Lung (tissue), 12 donors: ENCODE data around the gene MSMB. TPM values are rescaled to one million over a fixed set of nuclear protein-coding genes. Genes with fewer than 3 reads are reported as not detected.

ENCODE experiments used
- ATAC-seq: fragments of 200-7000 bp; cut with Tn5 transposase; one replicate; pipeline ENCODE4 v1.9.1; 2020; ENCODE audit warnings: moderate number of reproducible peaks; ENCODE audit not compliant: insufficient read depth, low FRiP score
- DNase-seq, 3 donors: peaks; one replicate each; pipeline ENCODE4 v3.0.0-alpha.2; 2013 to 2017
- H3K27ac ChIP-seq, 2 donors: one replicate each; pipeline ENCODE4 v1.5.1; 2013; ENCODE audit warnings: mild to moderate bottlenecking in 2 of 2, moderate library complexity in 2 of 2, control low read depth in 1 of 2, inconsistent platforms in 1 of 2, low read depth in 1 of 2, low read length in 1 of 2
- H3K27me3 ChIP-seq, 3 donors: one replicate each; pipeline ENCODE4 v1.5.1; 2013; ENCODE audit warnings: low read length in 2 of 3; ENCODE audit not compliant: control insufficient read depth in 3 of 3, insufficient read depth in 3 of 3
- H3K36me3 ChIP-seq, 4 donors: one replicate each; pipeline ENCODE4 v1.5.1; 2013; ENCODE audit warnings: low read length in 4 of 4, mild to moderate bottlenecking in 1 of 4, moderate library complexity in 1 of 4; ENCODE audit not compliant: control insufficient read depth in 4 of 4, insufficient read depth in 4 of 4
- H3K4me1 ChIP-seq, 5 donors: one replicate each; pipeline ENCODE4 v1.5.1; 2013; ENCODE audit warnings: low read length in 5 of 5, mild to moderate bottlenecking in 2 of 5, moderate library complexity in 1 of 5; ENCODE audit not compliant: control insufficient read depth in 5 of 5, insufficient read depth in 5 of 5
- H3K4me3 ChIP-seq: one replicate; pipeline ENCODE4 v1.5.1; 2013; ENCODE audit warnings: mild to moderate bottlenecking, control low read depth, moderate library complexity
- H3K9ac ChIP-seq, 2 donors: one replicate each; pipeline ENCODE4 v1.5.1; 2013; ENCODE audit warnings: low read length in 2 of 2, control low read depth in 1 of 2; ENCODE audit not compliant: insufficient read depth in 1 of 2
- H3K9me3 ChIP-seq, 4 donors: one replicate each; pipeline ENCODE4 v1.5.1; 2013; ENCODE audit warnings: low read length in 3 of 4, mild to moderate bottlenecking in 1 of 4, moderate library complexity in 1 of 4; ENCODE audit not compliant: control insufficient read depth in 4 of 4, insufficient read depth in 3 of 4
- WGBS, 2 donors: extraction: QIAGEN DNeasy Blood & Tissue Kit; methylation state at CpG; one replicate each; pipeline ENCODE4 v1.1.7; 2013; 5-methylcytosine and 5-hydroxymethylcytosine counted together
- polyA plus RNA-seq, 2 donors: library from polyadenylated mRNA; stranded (reverse); fragments of 200-250 nt; gene quantifications; one replicate each; pipeline ENCODE4 v1.2.1, GENCODE V29; 2013
- total RNA-seq, 2 donors: library from RNA; depleted of rRNA in 1 of 2; stranded (reverse); fragments of >200 nt in 1 of 2; gene quantifications; one replicate each; pipeline ENCODE4 v1.2.1, GENCODE V29; 2014 to 2021
- TF ChIP-seq, protein P1 (sequence below): IDR thresholded peaks from 2 replicates; pipeline ENCODE4 v1.5.1; 2012; ENCODE audit warnings: mild to moderate bottlenecking; ENCODE audit errors: control extremely low read depth, extremely low read depth
- donor health status: control.
- donor health status: control.
- donor health status: Bipolar disorder and iron deficiency.
- donor health status: healthy.
- donor health status: DM: yes; HTN: yes; CAD: no.

MSMB gene
- total and polyA plus RNA-seq, 4 donors, result 0.64 to 62.7 (median 18.5) TPM; not detected in 1

DNA sequence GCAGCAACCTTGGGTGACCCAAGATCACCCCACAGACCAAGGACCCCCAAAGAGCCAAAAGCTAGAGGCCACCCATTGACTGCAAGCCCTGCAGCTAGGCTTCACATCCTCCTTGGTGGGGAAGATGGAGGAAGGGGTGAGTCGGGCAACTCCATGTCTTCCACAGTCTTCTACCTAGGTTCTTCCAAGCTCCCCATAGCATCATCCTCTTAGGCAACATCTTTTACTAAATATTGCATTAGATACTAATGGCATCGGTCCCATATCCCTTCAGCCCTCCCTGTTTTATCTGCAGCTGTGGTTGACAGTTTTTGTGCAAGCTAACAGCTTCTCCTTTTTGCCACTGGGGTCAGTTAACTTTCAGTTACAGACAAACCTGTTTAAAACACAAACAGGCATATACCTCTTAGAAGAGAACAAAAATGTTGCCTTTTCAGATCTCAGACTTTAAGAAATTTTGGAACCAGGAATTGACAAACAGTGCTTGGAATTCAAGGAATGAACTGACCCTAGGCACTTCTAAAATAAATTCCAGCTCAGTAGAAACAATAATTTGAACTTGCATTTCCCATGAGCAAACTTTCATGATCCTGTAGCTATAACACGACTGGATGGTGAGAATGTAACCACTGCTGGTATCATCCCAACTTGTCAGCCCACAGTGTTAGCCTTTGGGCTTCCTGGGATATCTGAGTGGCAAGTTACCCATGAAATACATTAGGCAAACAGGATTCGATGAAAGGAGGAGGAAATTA is 33.9 kb upstream of the MSMB start:
- no peaks in the 10 kb centered on the region for H3K4me1 ChIP-seq
- 22 to 48% methylated on average over 4 of the region's 4 CpGs for WGBS, 2 donors
- H3K9me3 ChIP-seq, result no peaks in the 10 kb centered on the region
- no peak overlapping the region for H3K27ac ChIP-seq
- DNase-seq (no peak), ATAC-seq (no peak)
- H3K4me3 ChIP-seq, result no peak overlapping the region
- no peaks in the 10 kb centered on the region for H3K27me3 ChIP-seq
- TF ChIP-seq, protein P1, sequence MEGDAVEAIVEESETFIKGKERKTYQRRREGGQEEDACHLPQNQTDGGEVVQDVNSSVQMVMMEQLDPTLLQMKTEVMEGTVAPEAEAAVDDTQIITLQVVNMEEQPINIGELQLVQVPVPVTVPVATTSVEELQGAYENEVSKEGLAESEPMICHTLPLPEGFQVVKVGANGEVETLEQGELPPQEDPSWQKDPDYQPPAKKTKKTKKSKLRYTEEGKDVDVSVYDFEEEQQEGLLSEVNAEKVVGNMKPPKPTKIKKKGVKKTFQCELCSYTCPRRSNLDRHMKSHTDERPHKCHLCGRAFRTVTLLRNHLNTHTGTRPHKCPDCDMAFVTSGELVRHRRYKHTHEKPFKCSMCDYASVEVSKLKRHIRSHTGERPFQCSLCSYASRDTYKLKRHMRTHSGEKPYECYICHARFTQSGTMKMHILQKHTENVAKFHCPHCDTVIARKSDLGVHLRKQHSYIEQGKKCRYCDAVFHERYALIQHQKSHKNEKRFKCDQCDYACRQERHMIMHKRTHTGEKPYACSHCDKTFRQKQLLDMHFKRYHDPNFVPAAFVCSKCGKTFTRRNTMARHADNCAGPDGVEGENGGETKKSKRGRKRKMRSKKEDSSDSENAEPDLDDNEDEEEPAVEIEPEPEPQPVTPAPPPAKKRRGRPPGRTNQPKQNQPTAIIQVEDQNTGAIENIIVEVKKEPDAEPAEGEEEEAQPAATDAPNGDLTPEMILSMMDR, result no peak
- H3K36me3 ChIP-seq, result no peaks in the 10 kb centered on the region
- no peak overlapping the region for H3K9ac ChIP-seq

DNA sequence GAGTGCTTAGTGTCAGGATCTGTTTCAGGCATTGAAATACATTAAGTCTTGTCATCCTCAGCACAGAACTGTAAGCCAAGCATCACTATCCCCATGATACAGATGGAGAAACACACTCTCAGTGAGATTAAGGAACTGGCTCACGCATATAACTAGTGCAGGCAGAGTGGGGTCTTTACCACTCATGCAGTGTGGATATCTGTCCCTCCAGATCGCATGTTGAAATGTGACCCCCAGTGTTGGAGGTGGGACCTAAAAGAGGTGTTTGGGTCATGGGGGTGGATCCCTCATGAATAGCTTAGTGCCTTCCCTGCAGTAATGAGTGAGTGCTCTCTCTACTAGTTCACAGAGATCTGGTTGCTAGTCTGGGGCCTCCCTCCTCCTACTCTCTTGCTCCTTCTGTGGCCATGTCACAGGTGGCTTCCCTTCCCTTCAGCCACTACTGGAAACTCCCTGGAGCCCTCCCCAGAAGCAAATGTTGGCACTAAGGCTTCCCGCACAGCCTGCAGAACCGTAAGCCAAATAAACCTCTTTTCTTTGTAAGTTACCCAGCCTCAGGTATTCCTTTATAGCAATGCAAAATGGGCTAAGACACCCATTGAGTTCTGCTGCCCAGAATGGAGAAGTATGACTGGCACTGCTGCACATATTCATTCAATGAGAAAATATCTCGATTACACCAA is 31.8 kb upstream of the MSMB start:
- H3K4me1 ChIP-seq, result no peaks in the 10 kb centered on the region
- DNase-seq (no peak), ATAC-seq (no peak)
- no peak overlapping the region for H3K9ac ChIP-seq
- no peak overlapping the region for H3K27ac ChIP-seq
- WGBS, 2 donors, result 51 to 74% methylated on average over 5 of the region's 5 CpGs
- TF ChIP-seq, protein P1, result no peak
- no peaks in the 10 kb centered on the region for H3K36me3 ChIP-seq
- H3K4me3 ChIP-seq, result no peak overlapping the region
- no peaks in the 10 kb centered on the region for H3K9me3 ChIP-seq
- H3K27me3 ChIP-seq, result no peaks in the 10 kb centered on the region

DNA sequence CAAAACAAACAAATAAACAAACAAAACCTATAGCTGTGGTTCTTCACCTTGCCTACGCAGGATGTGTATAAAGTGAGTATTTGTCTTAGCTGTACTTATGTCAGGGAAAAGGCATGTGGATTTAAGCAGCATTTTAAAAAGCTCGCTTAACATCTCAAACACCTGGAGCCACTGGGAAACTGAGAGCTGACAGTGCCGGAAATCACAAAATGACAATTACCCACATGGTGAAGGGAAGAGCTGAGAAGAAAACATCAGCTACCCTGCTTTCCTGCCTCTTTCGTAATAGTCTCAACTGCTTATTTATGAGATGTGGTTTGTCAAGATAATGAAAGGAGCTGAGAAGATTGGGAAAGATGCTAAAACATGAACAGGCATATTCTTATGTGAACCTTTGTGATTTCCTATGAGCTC is 31.1 kb upstream of the MSMB start:
- DNase-seq (no peak), ATAC-seq (no peak)
- 27 to 55% methylated on average over 4 of the region's 4 CpGs for WGBS, 2 donors
- H3K36me3 ChIP-seq, result no peaks in the 10 kb centered on the region
- H3K4me3 ChIP-seq, result no peak overlapping the region
- H3K9ac ChIP-seq, result no peak overlapping the region
- no peaks in the 10 kb centered on the region for H3K4me1 ChIP-seq
- TF ChIP-seq, protein P1, result no peak
- H3K27ac ChIP-seq, result no peak overlapping the region
- no peaks in the 10 kb centered on the region for H3K27me3 ChIP-seq
- H3K9me3 ChIP-seq, result no peaks in the 10 kb centered on the region
